HEK293T (cell line): Measurements from ENCODE around the gene COMMD1.

Experiments used
- CTCF ChIA-PET: fragments of 350-600 bp; formaldehyde crosslinking; extraction: SDS; loops from one replicate; lab custom pipeline; 2021; ENCODE audit warnings: antibody characterized with exemption, inconsistent platforms; lab: Yijun Ruan, JAX
- POLR2A ChIA-PET: fragments of 350-600 bp; formaldehyde crosslinking; extraction: SDS; loops from one replicate; lab custom pipeline; 2020; ENCODE audit warnings: antibody characterized with exemption, inconsistent platforms; lab: Yijun Ruan, JAX
- DNase-seq: peaks from one replicate; pipeline ENCODE4 v3.0.0; 2012; ENCODE audit warnings: mixed read lengths; ENCODE audit errors: extremely low spot score
- ARNT ChIP-seq: fragments of 450-650 bp; IDR thresholded peaks from 2 replicates; pipeline ENCODE4 v1.6.1; 2017; ENCODE audit warnings: mild to moderate bottlenecking
- BHLHE40 ChIP-seq: fragments of 450-650 bp; IDR thresholded peaks from 2 replicates; pipeline ENCODE4 v1.6.1; 2016; ENCODE audit warnings: mild to moderate bottlenecking, moderate library complexity, borderline replicate concordance
- CTBP1 ChIP-seq: fragments of 450-650 bp; IDR thresholded peaks from 2 replicates; pipeline ENCODE4 v1.6.1; 2016; ENCODE audit warnings: borderline replicate concordance
- ELF4 ChIP-seq: fragments of 450-650 bp; IDR thresholded peaks from 2 replicates; pipeline ENCODE4 v1.6.1; 2017; ENCODE audit warnings: antibody characterized with exemption
- FOXA1 ChIP-seq: fragments of 450-650 bp; IDR thresholded peaks from 2 replicates; pipeline ENCODE4 v1.6.1; 2016; ENCODE audit warnings: mild to moderate bottlenecking
- FOXK2 ChIP-seq: fragments of 450-650 bp; IDR thresholded peaks from 2 replicates; pipeline ENCODE4 v1.6.1; 2016; ENCODE audit warnings: mild to moderate bottlenecking
- FOXM1 ChIP-seq: fragments of 450-650 bp; IDR thresholded peaks from 2 replicates; pipeline ENCODE4 v1.6.1; 2017; ENCODE audit warnings: mild to moderate bottlenecking, borderline replicate concordance
- HDGF ChIP-seq: fragments of 450-650 bp; IDR thresholded peaks from 2 replicates; pipeline ENCODE4 v1.6.1; 2017; ENCODE audit warnings: antibody characterized with exemption, borderline replicate concordance
- L3MBTL2 ChIP-seq: fragments of 450-650 bp; conservative IDR thresholded peaks from 2 replicates; pipeline ENCODE4 v1.6.1; 2016; ENCODE audit warnings: mild to moderate bottlenecking
- LEF1 ChIP-seq: fragments of 450-650 bp; IDR thresholded peaks from 2 replicates; pipeline ENCODE4 v1.6.1; 2017; ENCODE audit warnings: mild to moderate bottlenecking, borderline replicate concordance
- NFRKB ChIP-seq: fragments of 450-650 bp; IDR thresholded peaks from 2 replicates; pipeline ENCODE4 v1.6.1; 2016; ENCODE audit warnings: mild to moderate bottlenecking, moderate library complexity
- PKNOX1 ChIP-seq: fragments of 450-650 bp; IDR thresholded peaks from 2 replicates; pipeline ENCODE4 v1.6.1; 2016
- SP1 ChIP-seq: fragments of 450-650 bp; IDR thresholded peaks from 2 replicates; pipeline ENCODE4 v1.6.1; 2017
- SUZ12 ChIP-seq: fragments of 450-650 bp; IDR thresholded peaks from 2 replicates; pipeline ENCODE4 v1.6.1; 2016; ENCODE audit warnings: mild to moderate bottlenecking
- TARDBP ChIP-seq: fragments of 450-650 bp; IDR thresholded peaks from 2 replicates; pipeline ENCODE4 v1.6.1; 2016
- ZNF384 ChIP-seq: fragments of 450-650 bp; IDR thresholded peaks from 2 replicates; pipeline ENCODE4 v1.6.1; 2016

The COMMD1 gene

DNA sequence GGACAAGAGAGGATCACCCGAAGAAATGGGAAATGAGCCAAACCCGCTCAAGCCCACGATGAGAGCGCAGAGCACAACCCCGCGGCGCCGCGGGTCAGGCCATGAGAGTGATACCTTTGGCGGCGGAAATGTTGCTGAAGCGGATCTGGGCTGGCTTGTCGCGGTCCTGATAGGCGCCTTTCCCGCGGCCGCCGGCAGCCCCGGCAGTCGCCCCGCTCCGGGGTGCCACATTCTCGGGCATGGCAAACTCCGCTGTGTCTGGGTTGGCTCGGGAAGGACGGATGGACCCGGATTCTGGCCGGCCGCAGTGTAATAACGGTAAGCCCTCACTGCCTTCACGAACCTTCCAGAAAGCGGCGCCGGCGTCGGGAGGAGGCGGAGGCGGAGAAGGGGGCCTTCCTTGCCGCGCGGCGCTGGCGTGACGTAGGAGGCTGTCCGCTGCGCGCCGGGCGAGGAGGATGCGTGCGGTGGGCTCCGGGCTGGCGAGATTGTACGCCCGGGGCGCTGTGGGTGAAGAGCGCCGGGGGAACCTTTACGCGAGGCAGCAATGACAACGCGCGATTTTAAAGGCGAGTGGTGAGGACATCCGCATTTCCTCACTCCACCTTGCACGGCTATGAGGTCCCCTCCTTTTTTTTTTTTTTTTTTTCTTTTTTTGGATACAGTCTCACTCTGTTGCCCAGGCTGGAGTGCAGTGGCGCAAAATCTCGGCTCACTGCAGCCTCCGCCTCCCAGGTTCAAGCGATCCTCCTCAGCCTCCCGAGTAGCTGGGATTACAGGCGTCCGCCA lies 17.0 kb upstream of the COMMD1 start, which contains the start of gene CCT4:
CCT4 (minus strand) TSS at position 390 of the 789 bp plus-strand sequence; CDS start at position 241, 149 bp downstream.
- DNase-seq = peak; percentile 84

GRCh38 chr2:61898810-61899209 lies 6.7 kb upstream of the COMMD1 start:
- DNase-seq = peak; percentile 23
- ChIA-PET CTCF (no interaction called here), POLR2A (interaction anchor here (1.2 kb wide), 1 partner anchor 720 kb away, joined by 3 read pairs; no protein-coding TSS in a partner anchor)
- TF ChIP-seq FOXK2 (no peak), SUZ12 (no peak), ZNF384 (no peak), HDGF (no peak), FOXA1 (no peak), ARNT (no peak), LEF1 (no peak), NFRKB (no peak), CTBP1 (no peak), ELF4 (no peak)

More for the DNA sequence above, 17.0 kb upstream of the COMMD1 start, which contains the start of gene CCT4:
- TF ChIP-seq ZNF384 = peak; percentile 97
- peak; percentile 76 for TF ChIP-seq ELF4
- TF ChIP-seq FOXM1 = no peak
- no peak for TF ChIP-seq BHLHE40
- TF ChIP-seq TARDBP = peak; percentile 81; the same call in 1 of the 2 replicates
- ChIA-PET POLR2A (no interaction called here), CTCF (no interaction called here)

GRCh38 chr2:61900281-61900680 lies 5.2 kb upstream of the COMMD1 start:
- TF ChIP-seq TARDBP = no peak
- no peak for TF ChIP-seq FOXK2
- no peak for TF ChIP-seq ARNT
- no peak for TF ChIP-seq FOXA1
- no peak for TF ChIP-seq LEF1
- no peak for TF ChIP-seq CTBP1
- no peak for TF ChIP-seq FOXM1
- TF ChIP-seq NFRKB = no peak
- TF ChIP-seq PKNOX1 = no peak
- TF ChIP-seq SP1 = no peak
- TF ChIP-seq BHLHE40 = no peak
- no peak for TF ChIP-seq ZNF384
- no peak for TF ChIP-seq ELF4
- TF ChIP-seq HDGF = no peak
- TF ChIP-seq L3MBTL2 = no peak
- TF ChIP-seq SUZ12 = no peak
- CTCF ChIA-PET = interaction anchor here (0.6 kb wide), 1 partner anchor 18 kb away, joined by 3 read pairs; no protein-coding TSS in a partner anchor
- POLR2A ChIA-PET = no interaction called here
- DNase-seq = no peak

- ChIA-PET POLR2A (interaction anchor here (0.8 to 1.7 kb wide), 2 partner anchors 7 to 12 kb away, joined by 3 to 6 read pairs; no protein-coding TSS in a partner anchor), CTCF (interaction anchor here (1.2 kb wide), 1 partner anchor 40 kb away, joined by 3 read pairs; no protein-coding TSS in a partner anchor)
- TF ChIP-seq BHLHE40 (no peak), FOXM1 (no peak), FOXK2 (no peak), SP1 (no peak), ZNF384 (no peak), PKNOX1 (peak; percentile 36), ARNT (no peak)
- DNase-seq = no peak
Measured at GRCh38 chr2:61906186-61906470, 654 bp downstream of the COMMD1 start.

DNA sequence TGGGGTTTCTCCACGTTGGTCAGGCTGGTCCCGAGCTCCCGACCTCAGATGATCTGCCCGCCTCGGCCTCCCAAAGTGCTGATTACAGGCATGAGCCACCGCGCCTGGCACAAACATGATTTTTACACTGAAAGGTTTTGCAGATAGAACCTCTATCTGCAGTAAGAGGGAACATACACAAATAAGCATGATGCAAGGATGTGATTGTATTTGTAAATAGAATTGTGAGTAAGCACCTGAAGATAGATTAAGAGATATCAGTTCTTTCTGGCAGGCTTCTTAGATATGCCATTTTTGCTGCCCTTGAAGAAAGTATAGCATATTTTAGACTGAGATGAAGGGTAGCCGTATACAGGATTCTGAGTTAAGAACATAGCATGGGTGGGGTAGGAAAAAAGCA lies 3.6 kb downstream of the COMMD1 start:
- ChIA-PET CTCF (no interaction called here), POLR2A (no interaction called here)
- TF ChIP-seq ZNF384 (no peak), FOXM1 (no peak), ARNT (no peak), L3MBTL2 (no peak), BHLHE40 (no peak), FOXK2 (no peak), HDGF (no peak), SUZ12 (no peak), FOXA1 (no peak), ELF4 (no peak), CTBP1 (no peak), NFRKB (no peak), PKNOX1 (no peak), SP1 (no peak), TARDBP (no peak), LEF1 (no peak)
- no peak for DNase-seq

DNA sequence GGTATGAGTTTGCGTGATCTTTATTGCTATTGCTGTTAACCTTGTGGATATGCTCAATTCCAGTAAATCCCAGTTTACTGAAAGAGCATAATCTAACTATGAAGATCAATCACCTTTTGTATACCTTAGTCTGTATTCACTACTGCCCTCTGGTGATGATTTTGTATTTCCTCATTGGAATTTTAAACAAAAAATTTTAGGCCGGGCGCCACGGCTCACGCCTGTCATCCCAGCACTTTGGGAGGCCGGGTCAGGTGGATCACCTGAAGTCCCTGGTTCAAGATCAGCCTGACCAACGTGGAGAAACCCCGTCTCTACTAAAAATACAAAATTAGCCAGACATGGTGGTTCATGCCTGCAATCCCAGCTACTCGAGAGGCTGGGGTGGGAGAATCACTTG lies 5.1 kb downstream of the COMMD1 start:
- no peak for DNase-seq
- TF ChIP-seq TARDBP = no peak
- no peak for TF ChIP-seq ZNF384
- no peak for TF ChIP-seq NFRKB
- no peak for TF ChIP-seq LEF1
- no peak for TF ChIP-seq PKNOX1
- no peak for TF ChIP-seq L3MBTL2
- no peak for TF ChIP-seq SUZ12
- CTCF ChIA-PET = interaction anchor here (0.7 kb wide), 1 partner anchor 181 kb away, joined by 3 read pairs; no protein-coding TSS in a partner anchor

More for the DNA sequence above, 5.1 kb downstream of the COMMD1 start:
- POLR2A ChIA-PET = no interaction called here
